Esophagus (tissue), 2 donors: ENCODE results near the gene KLHL40. TPM values are rescaled to one million over a fixed set of nuclear protein-coding genes. Genes with fewer than 3 reads are reported as not detected.

Experiments used
- H3K27ac ChIP-seq, 2 donors: one replicate each; pipeline ENCODE4 v1.5.1; 2013; ENCODE audit warnings: low read depth in 2 of 2, mild to moderate bottlenecking in 2 of 2, inconsistent platforms in 1 of 2, low read length in 1 of 2, moderate library complexity in 1 of 2
- H3K27me3 ChIP-seq, 2 donors: one replicate each; pipeline ENCODE4 v1.6.1; 2013; ENCODE audit warnings: low read length in 2 of 2, control low read depth in 1 of 2, mild to moderate bottlenecking in 1 of 2; ENCODE audit not compliant: insufficient read depth in 2 of 2, control insufficient read depth in 1 of 2
- H3K36me3 ChIP-seq, 2 donors: one replicate each; pipeline ENCODE4 v1.6.1; 2013; ENCODE audit warnings: low read length in 1 of 2; ENCODE audit not compliant: control insufficient read depth in 2 of 2, insufficient read depth in 2 of 2
- H3K4me1 ChIP-seq, 2 donors: one replicate each; pipeline ENCODE4 v1.6.1; 2013; ENCODE audit warnings: low read length in 1 of 2; ENCODE audit not compliant: control insufficient read depth in 2 of 2, insufficient read depth in 2 of 2
- H3K4me3 ChIP-seq, 2 donors: one replicate each; pipeline ENCODE4 v1.5.1; 2013; ENCODE audit warnings: low read length in 2 of 2, mild to moderate bottlenecking in 2 of 2, low read depth in 1 of 2, moderate library complexity in 1 of 2
- H3K9me3 ChIP-seq, 2 donors: one replicate each; pipeline ENCODE4 v1.6.1; 2013; ENCODE audit warnings: mild to moderate bottlenecking in 2 of 2, low read depth in 1 of 2, low read length in 1 of 2, moderate library complexity in 1 of 2; ENCODE audit not compliant: control insufficient read depth in 2 of 2, insufficient read depth in 1 of 2
- WGBS, 2 donors: extraction: QIAGEN DNeasy Blood & Tissue Kit; methylation state at CpG; one replicate each; pipeline ENCODE4 v1.1.7; 2013; 5-methylcytosine and 5-hydroxymethylcytosine counted together
- polyA plus RNA-seq, 2 donors: library from polyadenylated mRNA; stranded (reverse); fragments of 200-250 nt; gene quantifications; one replicate each; pipeline ENCODE4 v1.2.3, GENCODE V29; 2013
- donor health status: healthy with polysubstance abuse.
- donor health status: Bipolar disorder and iron deficiency.

Gene KLHL40
- polyA plus RNA-seq, 2 donors, result 0.02 TPM; not detected in 1

GRCh38 chr3:42694366-42694765, 9.0 kb downstream of the KLHL40 start:
- Histone ChIP-seq H3K36me3 (no peaks in the 10 kb centered on the region), H3K27ac (no peak overlapping the region), H3K4me1 (no peaks in the 10 kb centered on the region), H3K4me3 (no peak overlapping the region), H3K27me3 (no peaks in the 10 kb centered on the region), H3K9me3 (no peaks in the 10 kb centered on the region)

GRCh38 chr3:42696356-42697288, 11.3 kb downstream of the KLHL40 start:
- H3K9me3 ChIP-seq, result no peaks in the 10 kb centered on the region

GRCh38 chr3:42697289-42698051, 12.1 kb downstream of the KLHL40 start:
- WGBS, 2 donors, result 89 to 90% methylated on average over 18 of the region's 18 CpGs
- no peaks in the 10 kb centered on the region for H3K9me3 ChIP-seq
- no peak overlapping the region for H3K27ac ChIP-seq
- H3K27me3 ChIP-seq, result no peaks in the 10 kb centered on the region
- H3K36me3 ChIP-seq, result no peaks in the 10 kb centered on the region
- H3K4me1 ChIP-seq, result no peaks in the 10 kb centered on the region
- no peak overlapping the region for H3K4me3 ChIP-seq

More at GRCh38 chr3:42696356-42697288, 11.3 kb downstream of the KLHL40 start:
- Histone ChIP-seq H3K27me3 (no peaks in the 10 kb centered on the region), H3K4me1 (no peaks in the 10 kb centered on the region), H3K27ac (no peak overlapping the region), H3K36me3 (no peaks in the 10 kb centered on the region), H3K4me3 (no peak overlapping the region)
- WGBS, 2 donors, result 74 to 82% methylated on average over 19 of the region's 19 CpGs

- H3K9me3 ChIP-seq, result no peaks in the 10 kb centered on the region
- H3K36me3 ChIP-seq, result no peaks in the 10 kb centered on the region
- no peaks in the 10 kb centered on the region for H3K4me1 ChIP-seq
- H3K27me3 ChIP-seq, result no peaks in the 10 kb centered on the region
- 86 to 92% methylated on average over 7 of the region's 7 CpGs for WGBS, 2 donors
- no peak overlapping the region for H3K4me3 ChIP-seq
- H3K27ac ChIP-seq, result no peak overlapping the region
Measured at GRCh38 chr3:42698216-42698910, 13.0 kb downstream of the KLHL40 start.

- Histone ChIP-seq H3K36me3 (no peaks in the 10 kb centered on the region), H3K27ac (no peak overlapping the region), H3K4me1 (no peaks in the 10 kb centered on the region), H3K9me3 (no peaks in the 10 kb centered on the region), H3K4me3 (no peak overlapping the region), H3K27me3 (no peaks in the 10 kb centered on the region)
- WGBS, 2 donors, result 65 to 68% methylated on average over 9 of the region's 9 CpGs
Measured at GRCh38 chr3:42698911-42699230, 13.5 kb downstream of the KLHL40 start.

GRCh38 chr3:42699511-42699971, 14.2 kb downstream of the KLHL40 start:
- Histone ChIP-seq H3K9me3 (no peaks in the 10 kb centered on the region), H3K4me3 (no peak overlapping the region), H3K27ac (no peak overlapping the region), H3K27me3 (no peaks in the 10 kb centered on the region), H3K36me3 (no peaks in the 10 kb centered on the region), H3K4me1 (no peaks in the 10 kb centered on the region)
- 77 to 80% methylated on average over 10 of the region's 10 CpGs for WGBS, 2 donors

- H3K27ac ChIP-seq, result no peak overlapping the region
- no peaks in the 10 kb centered on the region for H3K27me3 ChIP-seq
- no peak overlapping the region for H3K4me3 ChIP-seq
- H3K36me3 ChIP-seq, result no peaks in the 10 kb centered on the region
- whole genome bisulfite sequencing, 2 donors, result 72 to 82% methylated on average over 15 of the region's 15 CpGs
- no peaks in the 10 kb centered on the region for H3K4me1 ChIP-seq
- H3K9me3 ChIP-seq, result no peaks in the 10 kb centered on the region
Measured at GRCh38 chr3:42700366-42701288, 15.3 kb downstream of the KLHL40 start.

- H3K36me3 ChIP-seq, result no peaks in the 10 kb centered on the region
- WGBS, 2 donors, result 41 to 56% methylated on average over 15 of the region's 15 CpGs
- no peak overlapping the region for H3K27ac ChIP-seq
Measured at GRCh38 chr3:42701371-42702065, 16.2 kb downstream of the KLHL40 start.

More at GRCh38 chr3:42701371-42702065, 16.2 kb downstream of the KLHL40 start:
- H3K4me3 ChIP-seq, result no peak overlapping the region
- no peaks in the 10 kb centered on the region for H3K4me1 ChIP-seq
- H3K27me3 ChIP-seq, result no peaks in the 10 kb centered on the region
- H3K9me3 ChIP-seq, result no peaks in the 10 kb centered on the region
